OCI-LY3 (cell line): ENCODE data around the gene SELENOO.

ENCODE experiments used
- H2AFZ ChIP-seq: fragments of 200-600, 300-600 bp; shearing (Covaris generic); 2 replicates; pipeline ENCODE4 v1.6.0; 2014; ENCODE audit warnings: antibody characterized with exemption, low read depth, low read length
- H3K27ac ChIP-seq: fragments of 200-600, 300-600 bp; sonication (generic); 2 replicates; pipeline ENCODE4 v1.5.1; 2014; ENCODE audit warnings: mild to moderate bottlenecking, low read length, moderate library complexity, mixed read lengths
- H3K27me3 ChIP-seq: fragments of 200-600, 300-600 bp; sonication (generic); 2 replicates; pipeline ENCODE4 v1.6.1; 2014; ENCODE audit warnings: low read depth, low read length, mixed read lengths
- H3K36me3 ChIP-seq: fragments of 200-600, 300-600 bp; sonication (generic); replicated peaks from 2 replicates; pipeline ENCODE3; 2014; ENCODE audit warnings: low read depth, low read length, mixed read lengths
- H3K4me1 ChIP-seq: fragments of 300-600, 200-600 bp; sonication (generic); 2 replicates; pipeline ENCODE4 v1.6.1; 2014; ENCODE audit warnings: low read length, mixed read lengths
- H3K4me2 ChIP-seq: fragments of 200-600, 300-600 bp; sonication (generic); 2 replicates; pipeline ENCODE4 v1.6.1; 2014; ENCODE audit warnings: low read length, mixed read lengths
- H3K4me3 ChIP-seq: fragments of 300-600, 200-600 bp; sonication (generic); 2 replicates; pipeline ENCODE4 v1.5.1; 2014; ENCODE audit warnings: antibody characterized with exemption, mild to moderate bottlenecking, low read length, moderate library complexity
- H3K79me2 ChIP-seq: fragments of 300-600, 200-600 bp; shearing (Covaris generic); 2 replicates; pipeline ENCODE4 v1.6.1; 2014; ENCODE audit warnings: mild to moderate bottlenecking, low read length, mixed read lengths
- H3K9ac ChIP-seq: fragments of 300-600, 200-600 bp; shearing (Covaris generic); 2 replicates; pipeline ENCODE4 v1.6.0; 2014; ENCODE audit warnings: mild to moderate bottlenecking, low read length, moderate library complexity
- H3K9me3 ChIP-seq: fragments of 200-600, 300-600 bp; shearing (Covaris generic); 2 replicates; pipeline ENCODE4 v1.6.1; 2014; ENCODE audit warnings: low read length, mixed read lengths; ENCODE audit not compliant: insufficient read depth
- H4K20me1 ChIP-seq: fragments of 200-600, 300-600 bp; sonication (generic); 2 replicates; pipeline ENCODE4 v1.6.1; 2016; ENCODE audit warnings: low read length, mixed read lengths; ENCODE audit not compliant: insufficient read depth
- CTCF ChIP-seq: fragments of 200-600, 300-600 bp; sonication (generic); IDR thresholded peaks from 2 replicates; pipeline ENCODE4 v1.5.1; 2014; ENCODE audit warnings: antibody characterized with exemption, low read length, low read depth
- EZH2phosphoT487 ChIP-seq: fragments of 200-600 bp; shearing (Covaris generic); IDR thresholded peaks from 2 replicates; pipeline ENCODE4 v1.6.1; 2018; ENCODE audit warnings: antibody characterized with exemption, mixed run types, low read depth

The SELENOO gene

GRCh38 chr22:50179937-50180726, 20.7 kb upstream of the SELENOO start:
- no peaks in the 10 kb centered on the region for H3K9me3 ChIP-seq
- H3K4me1 ChIP-seq: peaks cover 12% of the 10 kb centered on the region
- no peaks in the 10 kb centered on the region for H4K20me1 ChIP-seq
- H3K4me3 ChIP-seq: no peak overlapping the region
- H3K36me3 ChIP-seq: no peaks in the 10 kb centered on the region
- H3K9ac ChIP-seq: no peak overlapping the region
- H3K27me3 ChIP-seq: no peaks in the 10 kb centered on the region
- H2AFZ ChIP-seq: no peak overlapping the region
- no peak overlapping the region for H3K27ac ChIP-seq
- no peak for TF ChIP-seq EZH2phosphoT487
- TF ChIP-seq CTCF: no peak
- no peaks in the 10 kb centered on the region for H3K79me2 ChIP-seq
- H3K4me2 ChIP-seq: no peak overlapping the region

- no peaks in the 10 kb centered on the region for H4K20me1 ChIP-seq
- H3K27ac ChIP-seq: no peak overlapping the region
- no peak overlapping the region for H3K4me3 ChIP-seq
- no peaks in the 10 kb centered on the region for H3K27me3 ChIP-seq
- TF ChIP-seq CTCF (no peak), EZH2phosphoT487 (no peak)
- no peak overlapping the region for H3K9ac ChIP-seq
- H2AFZ ChIP-seq: no peak overlapping the region
- no peaks in the 10 kb centered on the region for H3K9me3 ChIP-seq
- peaks cover 11% of the 10 kb centered on the region for H3K4me1 ChIP-seq
- no peaks in the 10 kb centered on the region for H3K79me2 ChIP-seq
- H3K36me3 ChIP-seq: no peaks in the 10 kb centered on the region
- H3K4me2 ChIP-seq: no peak overlapping the region
Measured at GRCh38 chr22:50180727-50181521, 19.9 kb upstream of the SELENOO start.

- Histone ChIP-seq H3K79me2 (peaks cover 15% of the 10 kb centered on the region), H3K9me3 (no peaks in the 10 kb centered on the region), H3K27me3 (no peaks in the 10 kb centered on the region), H3K4me1 (peaks cover 7% of the 10 kb centered on the region), H3K4me2 (no peak overlapping the region), H3K9ac (no peak overlapping the region), H4K20me1 (no peaks in the 10 kb centered on the region), H3K27ac (no peak overlapping the region), H3K36me3 (no peaks in the 10 kb centered on the region), H3K4me3 (no peak overlapping the region), H2AFZ (no peak overlapping the region)
- TF ChIP-seq CTCF (no peak), EZH2phosphoT487 (no peak)
Measured at GRCh38 chr22:50182176-50183081, 18.4 kb upstream of the SELENOO start.
